GM21390 (cell line): ENCODE measurements around the gene MAB21L3.

Experiments
- ATAC-seq: cut with Tn5 transposase; IDR thresholded peaks from one replicate; pipeline ENCODE4 v1.9.1; 2021; ENCODE audit not compliant: unreplicated experiment

The MAB21L3 gene

DNA sequence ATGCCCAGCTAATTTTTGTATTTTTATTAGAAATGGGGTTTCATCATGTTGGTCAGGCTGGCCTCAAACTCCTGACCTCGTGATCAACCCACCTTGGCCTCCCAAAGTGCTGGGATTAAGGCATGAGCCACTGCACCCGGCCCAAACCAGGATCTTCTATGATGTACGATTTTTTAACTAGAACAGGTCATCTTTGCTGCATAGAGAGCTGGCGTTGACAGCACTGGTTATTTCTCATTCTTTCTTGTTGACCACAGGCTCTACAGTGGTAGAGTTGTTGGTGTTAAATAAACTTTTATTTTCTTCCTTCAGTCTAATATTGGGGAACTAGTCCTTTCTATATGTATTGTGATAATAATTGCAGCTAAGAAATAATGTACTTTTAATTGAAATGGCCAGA is 3.8 kb upstream of the MAB21L3 start:
- no peak for ATAC-seq

DNA sequence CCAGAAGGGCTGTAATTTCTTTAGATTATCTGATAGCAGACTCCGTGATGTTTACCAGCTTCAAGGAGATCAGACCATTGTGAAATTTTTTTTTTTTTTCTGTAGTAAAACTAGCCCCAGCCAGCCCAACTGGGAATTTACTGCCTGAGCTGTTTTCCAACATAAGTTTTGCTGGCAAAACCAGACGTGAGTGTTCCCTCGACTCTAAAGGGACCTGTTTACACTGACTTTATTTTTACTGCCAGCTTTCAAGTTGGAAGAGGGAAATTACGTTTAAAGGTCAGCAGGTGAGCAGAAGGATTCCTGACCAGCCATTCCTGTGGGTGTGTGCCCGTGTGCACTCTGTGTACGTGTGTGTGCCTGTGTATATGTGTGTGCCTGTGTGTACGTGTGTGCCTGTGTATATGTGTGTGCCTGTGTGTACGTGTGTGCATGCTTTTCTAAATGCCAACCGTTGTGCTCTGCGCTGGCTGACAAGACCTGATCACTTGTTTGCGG is 374 bp downstream of the MAB21L3 start:
- ATAC-seq, result no peak

DNA sequence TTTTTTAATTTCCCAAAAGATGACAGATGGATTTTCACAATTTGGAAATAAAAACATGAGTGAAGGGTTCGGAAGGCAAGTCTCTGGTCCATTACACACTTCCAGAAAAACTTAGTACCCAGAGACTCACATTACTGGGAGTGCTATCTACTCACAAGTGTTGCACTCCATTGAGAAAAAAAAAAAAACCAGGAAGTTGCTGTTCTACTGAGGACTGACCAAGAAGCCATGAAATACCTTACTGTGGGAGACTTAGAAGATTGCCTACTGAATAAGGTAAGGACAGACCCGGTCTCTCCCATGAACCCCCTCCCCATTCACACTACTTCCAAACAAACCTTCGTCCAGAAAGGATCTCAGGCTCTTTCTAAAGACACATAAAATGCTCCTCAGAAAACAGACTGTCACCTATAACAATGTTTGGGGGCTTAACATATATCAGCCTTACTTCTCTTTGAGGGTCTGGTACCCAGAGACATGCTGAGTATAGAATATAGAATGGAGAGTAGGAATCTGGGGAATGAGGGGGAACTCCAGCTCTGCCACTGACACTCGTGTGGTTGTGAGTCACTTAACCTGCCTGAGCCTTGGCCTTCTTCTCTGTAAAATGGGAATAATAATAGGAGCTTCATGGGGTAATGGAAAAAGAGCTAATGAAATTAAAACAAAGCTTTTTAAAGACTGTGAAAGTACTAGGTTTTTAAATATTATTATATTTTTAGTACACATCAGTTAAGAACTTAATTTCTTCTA is 1.4 kb downstream of the MAB21L3 start:
- no peak for ATAC-seq

DNA sequence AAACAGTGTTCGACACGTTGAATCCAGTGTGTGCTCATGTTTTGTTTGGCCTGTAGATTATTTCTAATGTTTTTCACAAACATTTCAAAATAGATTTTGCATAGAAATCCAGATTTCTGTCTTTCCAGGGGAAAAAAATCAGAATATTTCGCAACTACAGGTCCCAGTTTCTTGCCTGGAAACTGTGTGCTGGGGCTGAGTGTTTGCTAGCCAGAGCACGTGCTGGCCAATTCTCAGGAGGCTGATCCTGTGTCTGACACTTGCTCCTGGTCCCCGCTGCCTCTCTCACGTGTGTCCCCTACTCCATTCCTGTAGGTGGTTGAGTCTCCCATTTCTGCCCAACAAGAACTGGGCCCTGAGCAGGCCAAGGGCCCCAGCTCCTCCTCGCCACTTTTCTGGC is 2.4 kb downstream of the MAB21L3 start:
- ATAC-seq, result no peak

DNA sequence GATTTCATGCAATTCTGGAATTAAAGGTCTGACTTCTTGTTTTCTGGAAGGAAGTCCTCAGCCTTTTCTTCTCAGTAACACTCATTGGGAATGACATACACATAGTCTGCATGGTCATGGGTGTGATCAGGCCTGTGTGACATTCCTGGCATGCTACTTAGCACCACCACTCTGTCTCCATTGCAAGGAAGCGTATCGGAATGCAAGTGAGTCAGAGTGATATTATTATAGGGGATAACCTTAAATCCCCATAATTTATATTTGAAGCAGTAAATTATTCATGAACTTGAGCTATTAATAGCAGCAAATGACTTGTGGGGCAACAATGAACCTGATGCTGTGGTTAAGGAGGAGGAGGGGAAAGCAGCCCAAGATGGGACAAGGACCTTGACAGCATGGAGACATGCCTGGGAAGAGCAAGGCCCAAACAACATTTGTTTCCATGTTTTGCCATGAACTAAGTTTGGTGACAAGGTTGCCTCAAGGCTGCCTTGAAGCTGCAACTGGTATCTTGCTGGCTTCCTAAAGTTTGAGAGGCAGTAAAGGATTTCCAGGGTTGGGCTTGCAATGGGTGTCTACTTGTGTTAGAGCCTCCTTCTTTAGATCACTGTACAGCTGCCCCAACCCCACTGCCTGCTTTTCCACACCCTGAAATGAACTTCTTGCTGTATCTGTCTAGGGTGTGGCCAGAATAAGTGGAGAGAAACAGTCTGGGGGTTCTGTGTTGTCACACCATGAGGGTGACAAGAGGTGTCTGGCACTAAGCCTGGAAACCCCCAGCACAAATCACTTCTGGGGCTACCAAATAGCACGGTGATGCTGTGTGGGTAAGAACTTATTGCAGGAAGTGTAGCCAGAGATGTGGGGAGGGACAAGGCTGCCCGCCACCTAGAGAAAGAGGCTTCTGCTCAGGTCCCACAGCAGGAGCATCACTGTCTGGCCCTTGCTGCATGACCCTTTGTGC is 4.6 kb downstream of the MAB21L3 start:
- no peak for ATAC-seq

- no peak for ATAC-seq
Measured at GRCh38 chr1:116118471-116118870, 7.3 kb downstream of the MAB21L3 start.

GRCh38 chr1:116119876-116120275 is 8.7 kb downstream of the MAB21L3 start:
- no peak for ATAC-seq

GRCh38 chr1:116122955-116123757 is 12.0 kb downstream of the MAB21L3 start:
- no peak for ATAC-seq

DNA sequence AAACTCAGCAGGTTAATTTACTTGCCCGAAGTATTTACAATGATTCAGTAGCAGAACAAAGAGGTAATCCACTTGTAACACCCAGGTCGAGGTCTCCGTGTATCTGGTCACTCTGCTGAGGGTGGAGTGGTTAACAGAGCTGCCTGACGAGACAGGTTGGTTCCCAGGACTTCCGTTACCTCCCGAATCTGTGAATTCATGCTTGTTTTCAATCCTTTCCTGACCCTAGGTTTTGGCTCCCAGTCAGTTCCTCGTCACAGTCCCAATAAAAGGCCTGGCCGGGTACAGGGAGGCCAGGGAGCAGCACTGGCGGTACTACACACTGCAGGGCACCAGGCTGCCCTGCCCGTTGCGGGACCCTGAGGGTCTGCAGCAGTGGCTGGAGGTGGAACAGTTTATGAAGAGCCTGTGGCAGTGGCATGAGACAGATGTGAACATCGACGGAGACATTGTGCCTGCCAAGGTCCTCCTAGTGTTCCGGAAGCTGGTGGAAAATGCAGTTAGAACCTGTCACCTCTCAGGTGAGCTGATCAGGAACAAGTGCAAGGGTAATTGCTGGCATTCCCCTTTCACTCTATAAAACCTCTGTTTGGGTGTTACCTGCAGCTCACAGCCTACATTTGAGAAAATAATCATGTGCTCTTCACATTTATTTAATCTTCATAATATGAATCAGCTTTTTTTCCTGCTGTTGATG is 12.8 kb downstream of the MAB21L3 start:
- ATAC-seq, result no peak

DNA sequence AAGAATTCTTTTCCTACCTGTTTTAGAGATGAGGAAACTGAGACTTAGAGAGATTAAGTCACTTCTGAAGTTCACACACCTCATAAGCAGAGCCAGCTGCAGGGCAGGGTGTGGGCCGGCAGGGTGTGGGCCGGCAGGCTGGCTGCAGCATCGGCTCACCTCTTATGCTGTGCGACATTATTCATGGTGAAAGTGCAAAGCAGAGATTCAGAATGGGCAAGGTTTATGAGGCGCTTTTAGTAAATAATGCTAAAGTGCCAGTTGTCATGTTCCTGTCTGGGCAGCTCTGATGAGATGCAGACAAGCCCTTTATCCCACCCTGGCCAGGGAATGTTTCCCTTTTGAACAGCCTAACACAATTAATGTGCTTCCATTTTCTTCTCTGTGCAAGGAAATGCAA is 14.6 kb downstream of the MAB21L3 start:
- no peak for ATAC-seq

DNA sequence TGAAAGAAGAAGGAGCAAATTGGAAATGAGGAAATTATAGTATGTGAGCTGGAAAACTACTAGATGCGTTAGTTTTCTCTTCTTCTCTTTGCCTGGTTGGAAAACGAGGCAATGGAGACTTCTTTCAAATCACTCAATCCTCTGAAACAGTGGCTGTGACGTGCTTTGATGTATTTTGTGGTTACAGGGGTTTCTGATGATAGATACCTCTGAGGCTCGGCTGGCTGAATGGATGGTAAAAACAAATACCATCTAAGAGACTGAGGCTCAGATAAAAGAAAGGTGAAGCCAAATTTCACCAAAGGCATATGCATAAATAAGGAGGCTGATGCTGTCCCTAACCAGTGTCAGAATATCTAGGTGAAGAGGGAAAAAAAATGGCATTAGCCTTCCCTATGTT is 15.1 kb downstream of the MAB21L3 start:
- ATAC-seq, result no peak

DNA sequence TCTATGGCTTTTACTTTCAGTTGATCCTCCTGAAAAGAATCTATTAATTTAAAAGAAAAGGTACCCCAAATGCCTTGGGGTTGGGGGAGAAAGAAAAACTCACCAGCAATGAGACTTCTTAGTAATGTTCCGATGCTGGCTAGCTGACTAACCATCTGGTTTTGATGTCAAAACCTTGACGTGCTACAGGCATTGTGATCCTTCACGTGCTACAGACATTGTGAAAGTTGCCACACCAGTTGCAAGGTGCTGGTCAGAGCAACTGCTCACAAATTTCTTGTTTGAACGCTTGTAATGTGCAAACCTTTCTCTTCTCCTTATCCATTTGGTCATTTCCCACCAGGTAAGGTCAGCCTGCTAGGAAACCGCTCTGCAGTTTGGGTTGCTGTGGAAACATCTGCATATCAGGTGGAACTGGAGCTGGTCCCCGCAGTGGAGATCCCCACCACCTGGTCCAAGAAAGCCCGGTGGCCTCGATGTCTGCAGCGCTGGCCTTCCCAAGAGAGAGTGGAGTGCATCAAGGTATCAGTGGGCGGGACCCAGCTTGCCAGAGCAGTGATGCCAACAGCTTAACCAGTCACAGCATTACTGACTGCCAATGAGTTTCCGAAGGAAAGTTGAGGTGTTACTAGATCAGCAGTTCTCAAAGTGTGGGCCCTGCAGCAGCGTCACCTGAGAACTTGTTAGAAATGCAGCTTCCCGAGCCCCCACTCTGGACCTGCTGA is 16.1 kb downstream of the MAB21L3 start:
- no peak for ATAC-seq

DNA sequence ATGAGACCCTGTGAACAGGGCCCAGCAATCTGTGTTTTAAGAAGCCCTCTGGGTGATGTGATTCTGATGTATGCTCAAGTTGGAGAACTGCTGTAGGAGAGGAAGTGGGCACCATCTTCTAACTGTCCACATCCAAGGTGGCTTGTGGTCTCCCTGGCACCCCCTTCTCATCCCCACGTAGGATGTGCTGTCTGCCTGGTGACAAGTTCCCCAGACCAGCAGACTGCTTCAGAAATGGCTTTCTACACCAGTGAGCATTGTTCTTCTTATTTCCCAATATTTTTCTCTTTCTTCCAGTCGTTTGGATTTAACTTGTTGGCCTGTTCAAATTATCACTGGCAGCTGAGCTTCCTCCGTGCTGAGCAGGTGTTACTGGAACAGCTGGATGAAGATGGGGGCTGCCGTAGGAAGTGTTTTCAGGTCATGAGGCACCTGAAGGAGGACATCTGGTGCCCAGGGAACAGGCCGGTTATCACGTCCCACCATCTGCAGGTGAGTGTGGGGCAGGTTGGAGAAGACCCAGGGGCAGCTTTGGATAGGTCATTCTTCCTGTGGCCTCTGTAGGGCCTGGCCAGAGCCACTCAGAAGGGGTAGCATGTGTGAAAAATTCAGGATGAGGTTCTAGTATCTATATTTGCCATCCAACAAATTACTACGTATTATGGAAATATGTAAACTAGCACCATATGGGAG is 16.8 kb downstream of the MAB21L3 start:
- ATAC-seq, result no peak

GRCh38 chr1:116128664-116129063 is 17.5 kb downstream of the MAB21L3 start:
- no peak for ATAC-seq

DNA sequence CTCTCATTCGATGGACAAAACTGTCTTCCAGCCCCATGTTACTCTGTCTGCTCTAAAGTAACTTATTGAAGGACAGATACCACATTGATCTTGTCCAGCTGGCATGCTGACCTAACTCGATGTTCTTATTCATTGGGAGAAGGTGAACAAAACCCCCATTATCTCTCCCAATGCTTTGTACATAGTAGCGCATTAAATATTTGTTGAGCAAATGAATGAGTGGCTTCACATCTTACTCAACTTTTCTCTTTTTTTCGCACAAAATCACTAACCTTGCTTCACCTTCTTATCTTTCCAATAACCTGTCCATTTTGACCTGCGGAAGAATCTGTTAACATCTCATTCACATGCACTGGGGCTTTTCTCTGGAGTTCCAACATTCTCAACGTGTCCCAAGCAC is 18.3 kb downstream of the MAB21L3 start:
- no peak for ATAC-seq

GRCh38 chr1:116130356-116130755 is 19.2 kb downstream of the MAB21L3 start:
- ATAC-seq, result no peak

DNA sequence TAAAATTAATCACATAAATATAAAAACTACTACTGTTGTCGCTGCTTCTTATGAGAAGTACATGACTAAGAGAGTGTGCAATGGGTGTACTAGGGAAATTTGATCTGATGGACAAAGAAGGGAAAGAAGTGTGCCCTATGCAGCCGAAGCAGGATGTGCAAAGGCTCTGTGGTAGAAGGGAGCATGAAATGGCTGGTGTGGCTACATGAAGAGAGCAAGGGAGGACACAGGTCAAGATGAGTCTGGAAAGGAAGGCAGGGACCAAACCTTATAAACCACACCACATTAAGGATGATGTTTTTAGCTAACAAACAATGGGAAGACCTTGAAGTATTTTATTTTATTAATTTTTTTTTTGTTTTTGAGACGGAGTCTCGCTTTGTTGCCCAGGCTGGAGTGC is 20.0 kb downstream of the MAB21L3 start:
- ATAC-seq, result no peak

DNA sequence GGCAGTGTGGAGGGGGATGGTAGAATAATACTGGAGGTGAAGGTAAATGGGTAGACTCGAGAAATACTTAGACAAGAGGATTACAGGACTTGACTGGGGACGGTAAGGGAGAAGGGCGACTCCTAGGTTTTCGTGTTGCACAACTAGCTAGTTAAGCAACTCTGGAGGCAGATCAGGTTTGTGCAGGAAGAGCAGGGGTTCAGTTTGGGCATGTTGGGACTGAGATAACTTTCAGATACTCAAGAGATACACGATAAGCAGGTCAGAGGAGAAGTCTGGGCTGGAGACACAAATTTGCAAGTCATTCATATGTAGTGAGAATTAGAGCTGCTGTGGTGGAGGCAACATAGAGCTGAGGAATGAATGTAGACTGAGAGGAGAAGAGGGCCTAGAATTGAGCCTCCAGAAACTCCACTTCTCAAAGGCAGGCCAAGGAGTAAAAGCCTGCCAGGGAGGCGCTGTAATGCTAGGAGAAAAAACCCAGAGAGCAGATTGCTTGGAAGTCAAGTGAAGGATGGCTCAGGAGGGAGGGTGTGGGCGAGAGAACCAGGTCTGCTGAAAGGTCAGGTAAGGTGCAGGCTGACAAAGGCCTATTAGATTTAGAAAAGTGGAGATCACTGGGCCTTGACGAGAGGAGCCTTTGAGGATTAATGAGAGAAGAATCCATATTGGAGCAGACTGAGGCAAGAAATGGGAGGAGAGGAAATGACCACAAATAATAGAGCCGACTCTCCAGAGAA is 20.8 kb downstream of the MAB21L3 start:
- ATAC-seq, result no peak
